NCI-H2107 treated with DMSO at 0.1 percent for 48 hours (cell line): ENCODE data around the gene TSHZ2.

Source experiments
- DNase-seq: peaks from one replicate; lab custom pipeline; 2025; ENCODE audit not compliant: unreplicated experiment; lab: John Stamatoyannopoulos, UW

The TSHZ2 gene

DNA sequence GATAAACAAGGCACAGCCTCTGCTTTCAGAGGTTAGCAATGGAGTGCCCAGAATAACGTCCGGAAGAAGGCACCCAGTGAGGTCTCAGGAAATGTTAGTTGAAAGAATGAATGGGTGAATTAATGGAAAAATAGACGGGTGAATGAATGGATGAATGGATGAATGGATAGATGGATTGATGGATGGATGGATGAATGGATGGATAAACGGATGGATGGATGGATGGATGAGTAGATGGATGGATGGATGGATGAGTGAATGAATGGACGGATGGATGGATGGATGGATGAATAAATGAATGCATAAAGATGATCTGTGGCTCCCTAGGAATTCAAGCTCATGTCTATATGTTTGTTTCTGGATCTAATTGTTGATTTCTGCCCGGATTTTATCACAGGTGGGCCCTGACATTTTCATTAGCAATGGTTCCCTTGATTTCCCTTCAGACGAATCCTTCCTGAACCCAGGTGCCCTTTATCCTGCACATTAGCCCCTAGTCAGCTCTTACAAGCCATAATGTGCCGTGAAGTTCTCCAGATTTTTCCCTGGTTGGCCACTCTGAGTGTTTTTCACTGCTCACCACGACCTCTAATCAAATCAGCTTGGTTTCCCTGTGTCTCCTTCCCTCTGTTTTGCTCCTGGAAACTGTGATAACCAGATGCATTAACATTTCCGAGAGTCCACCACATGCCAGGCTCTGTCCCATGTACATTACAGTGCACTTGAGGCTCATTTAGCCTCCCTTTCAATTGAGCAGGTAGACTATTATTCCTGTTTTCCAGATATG is 22.2 kb downstream of the TSHZ2 start:
- DNase-seq = no peak

DNA sequence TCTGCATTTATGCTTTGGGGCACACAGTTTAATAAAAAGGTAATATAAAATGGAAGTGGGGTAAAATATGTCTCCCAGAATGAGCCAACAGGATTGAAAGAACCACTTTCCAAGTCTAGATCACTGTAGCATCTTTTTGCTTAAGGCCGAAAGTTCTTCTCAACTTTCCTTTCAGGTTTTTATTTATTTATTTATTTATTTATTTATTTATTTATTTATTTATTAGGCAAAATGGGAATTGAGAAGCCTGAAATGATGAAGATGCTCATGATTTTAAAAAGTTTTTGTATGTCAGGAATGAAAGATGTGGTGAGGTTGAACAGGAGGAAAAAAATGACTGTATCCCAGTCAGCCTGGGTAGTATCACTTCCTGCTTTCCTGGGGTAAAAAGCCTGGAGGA is 24.0 kb downstream of the TSHZ2 start:
- no peak for DNase-seq

DNA sequence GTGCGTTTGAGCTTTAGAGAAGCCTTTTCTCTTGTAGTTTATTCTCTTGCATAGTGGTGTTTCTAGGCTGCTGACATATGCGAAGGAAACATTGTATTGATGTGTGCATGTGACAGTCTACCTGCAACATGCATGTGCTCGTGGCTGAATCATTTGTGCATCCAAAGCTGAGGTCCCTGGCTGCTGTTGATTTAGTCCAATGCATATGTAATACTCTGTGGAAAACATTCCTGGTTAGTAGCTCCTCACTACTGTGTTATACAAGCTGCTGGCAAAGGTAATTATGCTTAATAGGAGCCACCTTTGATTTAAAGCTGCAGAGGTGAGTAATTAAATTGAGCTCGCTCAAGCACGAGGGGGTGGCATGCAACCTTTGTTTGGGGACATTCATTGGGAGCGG is 24.5 kb downstream of the TSHZ2 start:
- DNase-seq = no peak

DNA sequence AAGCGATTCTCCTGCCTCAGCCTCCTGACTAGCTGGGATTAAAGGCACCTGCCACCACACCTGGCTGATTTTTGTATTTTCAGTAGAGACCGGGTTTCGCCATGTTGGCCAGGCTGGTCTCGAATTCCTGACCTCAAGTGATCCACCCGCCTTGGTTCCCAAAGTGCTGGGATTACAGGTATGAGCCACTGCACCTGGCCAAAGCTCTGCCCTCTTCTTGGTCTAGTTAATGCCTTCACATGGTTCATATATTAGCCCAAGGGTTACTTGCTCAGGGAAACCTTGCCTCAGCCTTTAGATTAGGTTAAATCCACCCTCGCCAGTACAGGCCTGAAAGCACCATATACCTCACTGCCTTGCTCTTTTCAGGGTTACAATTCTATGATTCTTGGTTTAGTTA is 26.1 kb downstream of the TSHZ2 start:
- no peak for DNase-seq

DNA sequence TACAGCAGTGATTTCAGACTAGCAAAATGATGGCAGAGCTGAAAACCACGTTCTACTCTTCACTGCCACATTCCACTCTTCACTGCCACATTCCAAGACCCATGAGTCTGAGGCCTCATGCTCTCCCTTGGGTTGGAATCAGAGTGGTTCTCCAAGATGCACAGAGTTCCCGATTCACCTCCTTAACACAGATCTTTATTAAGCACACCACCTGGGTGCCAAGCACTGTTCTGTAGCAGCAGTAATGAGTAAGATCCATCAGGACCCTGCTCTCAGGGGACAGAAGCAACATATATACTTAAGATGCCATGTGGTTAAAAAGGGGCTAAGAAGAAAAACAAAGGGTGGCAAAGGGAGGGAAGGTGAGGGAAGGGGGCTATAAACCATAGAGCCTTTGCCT is 26.9 kb downstream of the TSHZ2 start:
- DNase-seq = no peak

DNA sequence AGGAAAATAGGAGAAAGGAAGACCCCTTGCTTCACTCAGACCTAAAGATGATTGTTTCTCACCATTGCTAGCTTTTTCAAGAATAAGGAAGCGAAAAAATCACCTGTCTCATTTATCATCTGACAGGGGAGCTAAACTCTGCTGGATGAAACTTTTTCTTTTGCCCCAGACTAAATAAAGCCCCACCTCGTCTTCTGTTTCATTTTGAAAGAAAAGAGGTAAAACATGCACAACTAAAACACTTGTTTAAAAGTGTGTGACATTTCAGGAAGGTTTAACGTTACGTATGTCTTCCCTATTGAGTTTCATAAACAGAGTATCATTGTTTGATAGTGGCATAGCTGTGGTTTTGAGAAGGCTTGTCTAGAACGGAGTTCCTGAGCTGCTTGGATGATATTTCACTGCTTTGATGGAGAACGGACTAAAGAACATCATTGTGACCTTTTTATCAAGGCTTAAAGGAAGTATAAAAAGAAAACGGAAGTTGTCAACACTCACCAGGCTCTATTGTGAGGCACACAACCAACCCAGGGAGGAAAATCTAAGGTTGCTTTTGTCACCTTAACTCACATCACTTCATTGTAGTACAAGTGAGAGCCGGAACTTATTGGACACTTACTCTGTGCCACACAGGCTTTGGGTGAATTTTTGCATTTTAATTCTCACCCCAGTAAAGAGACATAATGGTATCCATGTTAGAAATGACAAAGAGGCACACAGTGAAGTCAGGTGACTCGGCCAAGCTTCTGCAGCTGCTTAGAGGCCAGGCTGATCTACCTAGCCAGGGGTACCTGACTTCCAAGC is 29.5 kb downstream of the TSHZ2 start:
- DNase-seq = peak; percentile 35

DNA sequence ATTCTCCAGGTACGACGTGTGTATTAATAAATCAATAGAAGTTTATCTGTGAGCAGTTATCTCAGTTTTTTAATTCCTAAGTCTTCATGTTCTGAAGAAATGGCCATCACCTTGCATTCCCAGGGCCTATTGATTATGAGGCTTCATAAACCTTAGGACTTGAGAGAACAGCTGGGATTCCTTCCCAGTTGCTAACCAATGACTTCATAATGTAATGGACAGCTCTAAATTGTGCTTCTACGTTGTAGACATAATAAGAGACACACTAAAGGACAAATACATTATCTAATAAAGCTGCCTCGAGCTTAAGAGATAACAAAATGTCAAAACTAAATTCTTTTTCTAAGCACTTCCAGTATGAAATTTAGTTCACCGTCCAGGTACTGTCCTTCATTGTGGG is 30.6 kb downstream of the TSHZ2 start:
- no peak for DNase-seq

DNA sequence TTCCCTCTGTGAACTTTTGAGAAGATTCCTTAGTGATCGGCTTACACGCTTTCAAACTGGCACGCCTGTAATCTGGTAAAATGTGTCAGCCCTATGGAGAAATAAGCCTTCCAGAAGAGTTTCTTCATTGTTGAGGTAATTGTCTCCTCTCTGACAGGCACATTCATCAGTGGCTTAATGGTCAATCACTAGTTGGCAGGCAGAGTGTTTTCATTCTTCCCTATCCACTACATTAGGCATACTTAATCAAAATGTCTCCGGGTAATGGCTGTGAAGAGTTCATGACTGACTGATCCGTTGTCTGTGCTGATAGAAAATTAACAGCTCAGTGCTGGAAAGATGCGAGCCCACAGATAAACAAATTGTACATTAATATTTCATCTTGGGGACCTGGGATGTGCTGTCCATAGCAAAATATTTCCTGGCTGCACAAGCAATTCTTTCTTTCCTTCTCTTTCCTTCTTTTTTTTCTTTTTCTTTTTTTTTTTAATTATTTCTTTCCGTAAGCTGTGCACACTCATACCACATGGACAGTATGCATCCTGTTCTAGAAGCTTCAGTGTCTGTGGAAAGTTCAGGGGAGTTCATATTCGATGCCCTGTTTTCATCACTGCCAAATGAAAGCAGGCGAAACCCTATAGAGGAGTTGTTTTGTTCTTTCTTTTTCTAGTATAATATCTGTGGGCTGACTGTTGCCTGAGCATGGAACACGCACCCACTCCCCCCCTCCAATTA is 31.4 kb downstream of the TSHZ2 start:
- no peak for DNase-seq

DNA sequence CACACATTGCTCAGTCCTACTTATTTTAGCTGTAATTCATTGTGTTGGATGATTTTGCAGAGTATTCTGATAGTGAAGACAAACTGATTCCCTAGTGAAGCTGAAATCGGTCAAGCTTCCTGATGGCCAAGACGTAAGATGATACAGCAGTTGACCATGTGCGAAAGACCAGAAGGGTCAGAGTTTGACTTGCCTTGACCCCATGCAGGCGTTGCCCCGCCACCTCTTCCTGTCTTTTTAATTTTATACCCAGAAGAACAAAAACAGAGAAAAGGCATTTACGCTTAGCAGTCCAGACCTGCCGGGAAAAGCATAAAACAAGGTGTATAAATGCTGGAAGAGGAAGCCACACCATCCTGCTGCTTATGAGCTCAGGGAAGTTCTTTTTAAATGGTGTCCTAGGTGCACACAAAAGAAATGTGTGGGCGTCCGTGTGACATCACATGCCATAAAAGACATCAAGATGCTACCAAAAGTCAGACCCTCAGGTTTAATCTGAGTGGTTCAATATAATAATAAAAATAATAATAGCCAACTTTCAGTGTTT is 32.2 kb downstream of the TSHZ2 start:
- no peak for DNase-seq

DNA sequence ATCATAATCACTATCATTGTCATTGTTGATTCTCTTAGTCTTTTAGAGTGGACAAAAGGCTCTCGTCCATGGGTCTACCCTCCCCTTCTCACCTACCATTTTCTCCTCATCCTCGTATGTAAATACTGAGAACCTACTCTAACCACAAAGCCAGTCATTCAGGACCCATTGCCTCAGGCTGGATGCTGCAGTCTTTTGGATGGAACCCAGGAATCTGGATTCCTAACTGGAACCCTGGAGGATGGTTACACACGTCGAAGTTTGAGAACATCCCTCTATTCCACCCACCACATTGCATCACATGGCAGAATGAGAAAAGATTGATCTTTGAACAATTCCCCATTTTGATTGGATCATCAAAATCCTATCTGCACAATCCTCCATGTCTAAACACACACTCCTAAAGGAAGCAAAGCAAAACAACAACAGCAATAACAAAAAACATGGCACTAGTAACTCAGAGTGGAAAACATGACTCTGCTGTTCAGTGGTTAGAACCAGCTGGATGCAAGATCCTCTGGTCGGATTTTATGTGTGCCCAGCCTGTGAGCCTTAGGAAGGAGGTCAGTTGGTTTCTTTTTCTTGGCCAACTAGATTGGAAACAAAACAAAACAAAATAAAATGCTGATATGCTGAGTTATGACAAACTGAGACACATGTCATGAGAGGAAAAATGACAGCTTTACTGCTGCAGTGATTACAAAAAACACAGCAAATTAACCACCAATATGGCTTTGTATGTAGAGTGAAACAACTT is 38.0 kb downstream of the TSHZ2 start:
- DNase-seq = no peak

DNA sequence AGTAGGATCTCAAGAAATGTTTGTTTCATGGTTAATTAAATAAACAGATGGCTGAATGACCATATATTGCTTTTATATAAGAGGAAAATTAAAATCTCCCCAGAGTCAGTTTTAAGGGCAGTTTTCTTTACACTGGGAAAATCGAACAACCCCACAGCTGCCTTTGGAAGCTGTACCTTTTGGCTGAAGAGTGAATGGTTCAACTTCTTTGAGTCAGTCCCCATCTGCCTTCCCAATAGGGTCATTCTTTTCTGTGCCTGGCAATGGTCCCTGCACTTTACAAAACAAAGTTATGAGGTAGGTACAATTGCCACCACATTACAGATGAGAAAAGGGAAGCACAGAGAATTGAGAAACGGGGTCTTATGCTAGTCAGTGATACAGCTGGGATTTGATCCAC is 39.5 kb downstream of the TSHZ2 start:
- DNase-seq = no peak

DNA sequence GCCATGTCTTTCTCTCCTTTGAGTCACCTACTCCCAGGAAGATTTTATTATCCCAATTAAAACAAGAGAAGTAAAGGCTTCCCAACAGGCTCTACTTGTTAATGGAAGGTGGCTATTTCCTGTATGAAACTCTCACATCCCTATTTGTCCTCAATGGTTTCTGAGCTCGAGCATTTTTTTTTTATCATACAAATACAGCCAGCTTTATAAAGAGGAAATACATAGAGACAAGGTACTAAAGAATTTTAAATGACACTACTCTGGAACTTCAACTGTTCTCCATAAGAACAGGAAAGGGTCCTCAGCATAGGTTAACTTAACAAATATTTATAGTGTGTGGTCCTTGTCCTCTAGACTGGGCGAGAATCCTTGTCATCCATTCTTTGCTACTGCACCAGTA is 41.0 kb downstream of the TSHZ2 start:
- no peak for DNase-seq

DNA sequence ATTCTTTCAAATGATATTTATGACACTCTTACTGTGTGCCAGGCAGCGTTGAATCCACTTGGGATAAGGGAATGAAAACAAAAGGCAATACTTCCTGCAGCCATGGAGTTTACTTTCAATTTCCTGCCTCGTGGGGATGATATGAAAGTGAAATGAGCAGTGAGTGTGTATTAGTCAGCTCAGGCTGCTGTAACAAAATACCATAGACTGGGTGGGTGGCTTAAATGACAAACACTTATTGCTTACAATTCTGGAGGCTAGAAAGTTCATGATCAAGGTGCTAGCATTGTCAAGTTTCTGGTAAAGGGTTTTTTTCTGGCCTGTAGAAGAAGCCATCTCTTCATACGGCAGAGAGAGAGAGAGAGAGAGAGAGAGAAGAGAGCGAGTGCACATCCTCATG is 41.7 kb downstream of the TSHZ2 start:
- DNase-seq = no peak

DNA sequence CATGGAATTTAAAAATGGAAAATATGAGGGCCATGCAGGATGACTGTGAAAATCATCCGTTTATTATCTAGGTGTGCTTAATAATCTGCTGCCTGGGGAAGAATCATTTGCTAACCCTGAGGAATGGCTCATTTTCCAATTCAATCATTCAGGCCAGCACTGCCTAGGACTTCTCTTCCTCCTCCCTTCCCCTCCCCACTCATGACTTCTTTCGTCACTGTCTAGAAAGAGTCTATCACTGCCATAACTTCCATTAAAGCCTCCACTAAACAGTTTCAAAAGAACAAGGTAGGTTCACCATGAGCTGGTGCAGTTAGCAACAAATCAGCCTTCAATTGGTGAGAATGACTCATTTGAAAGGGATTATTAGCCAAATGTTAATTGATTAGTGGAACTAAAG is 43.9 kb downstream of the TSHZ2 start:
- no peak for DNase-seq

DNA sequence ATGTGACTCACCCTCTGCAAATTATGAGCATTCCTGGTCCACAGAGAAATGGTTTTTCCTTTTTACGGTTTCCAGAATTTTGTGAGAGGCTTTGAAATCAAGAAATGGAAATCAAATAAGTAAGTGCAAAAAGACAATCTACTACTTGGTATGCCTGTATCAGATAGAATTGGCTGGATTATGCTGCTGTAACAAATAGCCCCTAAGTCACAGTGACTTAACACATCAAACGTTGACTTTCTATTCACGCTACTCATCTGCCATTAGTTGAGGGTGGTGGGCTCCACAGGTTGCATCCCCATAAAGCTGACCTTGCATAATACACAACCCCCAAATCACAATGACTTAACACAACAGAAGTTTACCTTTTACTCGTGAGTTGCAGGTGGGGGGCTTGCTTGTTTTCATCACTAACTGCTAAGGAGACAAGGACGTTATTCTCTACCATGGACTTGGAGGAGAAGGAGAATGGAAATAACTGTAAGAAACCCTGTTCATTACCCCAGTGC is 44.4 kb downstream of the TSHZ2 start:
- DNase-seq = no peak

DNA sequence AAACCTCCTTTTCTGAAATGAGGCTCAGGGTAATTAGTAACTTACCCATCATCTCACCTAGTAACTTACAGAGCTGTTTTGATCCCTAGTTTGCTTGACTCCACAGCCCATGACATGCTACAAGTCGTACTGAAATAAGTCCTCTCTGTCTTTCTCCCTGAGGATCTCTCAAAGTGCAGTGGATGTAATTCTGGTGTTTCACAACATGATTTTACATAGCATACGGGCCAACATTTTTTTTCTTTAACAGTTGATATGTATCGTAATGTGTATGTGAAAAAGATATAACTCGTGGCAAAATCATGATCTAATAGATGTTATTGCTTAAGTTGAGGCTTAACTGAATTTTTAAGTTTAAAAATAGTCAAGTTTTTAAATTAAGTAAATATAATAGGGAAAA is 45.0 kb downstream of the TSHZ2 start:
- no peak for DNase-seq

DNA sequence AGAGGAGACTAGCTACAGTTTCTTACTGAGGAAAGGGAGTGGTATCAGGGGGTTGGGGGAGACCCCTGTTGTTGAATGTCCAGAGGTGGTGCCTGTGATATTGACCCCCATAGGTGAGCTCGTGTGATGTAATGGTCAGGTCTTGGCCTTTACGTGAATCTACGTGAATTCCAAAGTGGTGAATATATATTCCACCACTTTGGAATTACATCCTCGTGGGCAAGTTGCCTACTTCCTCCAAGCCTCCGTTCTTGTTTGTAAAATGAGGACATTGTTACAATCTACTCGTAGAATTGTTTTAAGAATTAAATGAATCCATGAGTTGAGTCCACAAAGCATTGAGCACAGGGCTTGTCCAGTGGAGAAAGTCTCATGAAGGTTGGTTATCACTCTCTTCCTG is 47.3 kb downstream of the TSHZ2 start:
- no peak for DNase-seq

DNA sequence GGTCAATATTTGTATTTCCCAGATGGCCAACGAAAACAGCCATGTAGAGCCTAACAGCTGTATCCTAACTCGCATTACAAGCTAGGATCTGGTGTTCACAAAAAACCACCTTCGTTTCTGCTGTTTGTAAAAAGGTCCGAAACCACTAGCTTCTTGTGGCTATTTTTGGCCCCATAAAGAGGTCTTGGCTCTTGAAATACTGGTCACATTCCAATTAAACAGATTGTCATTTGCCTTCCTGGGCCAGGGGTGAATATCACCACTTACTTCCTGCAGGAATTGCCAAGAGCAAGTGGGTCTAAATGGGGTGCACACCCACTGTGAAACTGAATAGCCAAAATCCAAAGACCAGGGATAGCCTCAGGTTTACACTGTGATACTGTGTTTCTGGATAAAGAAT is 48.2 kb downstream of the TSHZ2 start:
- DNase-seq = no peak

DNA sequence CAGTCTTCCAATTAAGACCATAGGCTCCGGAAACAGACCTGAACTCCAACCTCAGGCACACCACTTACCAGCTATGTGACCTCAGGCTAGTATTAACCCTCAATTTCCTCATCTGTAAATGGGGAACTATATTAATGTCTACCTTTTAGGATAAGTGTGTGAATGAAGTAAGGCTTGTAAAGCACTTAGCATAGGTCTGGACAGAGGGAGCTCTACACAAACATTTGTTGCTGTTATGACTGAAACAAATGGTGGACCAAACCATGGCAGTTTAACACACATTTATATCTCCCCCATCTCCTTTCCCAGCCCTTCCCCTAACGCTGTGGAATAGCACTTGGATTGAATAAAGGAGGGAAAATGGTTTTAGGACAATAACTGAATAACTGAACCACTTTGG is 48.7 kb downstream of the TSHZ2 start:
- no peak for DNase-seq

DNA sequence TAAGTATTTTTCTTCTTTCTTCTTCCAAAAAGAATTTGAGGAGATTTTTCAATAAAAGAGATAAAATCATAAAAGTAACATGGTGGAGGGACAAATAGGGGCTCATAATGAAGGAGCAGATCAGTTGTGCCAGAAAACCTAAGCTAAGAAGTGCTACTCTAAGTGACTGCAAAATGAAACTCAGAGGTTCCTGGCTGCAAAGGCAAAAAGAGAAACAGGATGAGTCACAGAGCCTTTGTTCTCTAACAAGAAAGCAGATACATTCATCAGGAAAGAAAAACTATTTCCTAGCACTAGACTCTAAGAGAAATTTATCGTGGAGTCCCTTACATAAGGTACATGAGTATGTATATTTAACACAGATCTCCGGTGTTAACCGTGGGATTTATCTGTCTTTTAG is 49.8 kb downstream of the TSHZ2 start:
- DNase-seq = no peak
